Parathyroid adenoma (tissue), 2 donors: Measurements from ENCODE around the gene BUB1B.

Experiments
- H2AFZ ChIP-seq: fragments of 300-600 bp; sonication (generic); one replicate; pipeline ENCODE4 v1.7.0; 2017; ENCODE audit warnings: antibody characterized with exemption, mild to moderate bottlenecking
- H3K27ac ChIP-seq: fragments of 300-600 bp; sonication (generic); one replicate; pipeline ENCODE4 v1.7.0; 2017
- H3K27me3 ChIP-seq: fragments of 300-600 bp; sonication (generic); one replicate; pipeline ENCODE4 v1.7.0; 2017; ENCODE audit warnings: low read length; ENCODE audit not compliant: control insufficient read depth, insufficient read depth
- H3K36me3 ChIP-seq: fragments of 300-600 bp; sonication (generic); one replicate; pipeline ENCODE4 v1.7.0; 2017; ENCODE audit warnings: low read length; ENCODE audit not compliant: control insufficient read depth, insufficient read depth
- H3K4me1 ChIP-seq: fragments of 300-600 bp; sonication (generic); one replicate; pipeline ENCODE4 v1.7.0; 2017; ENCODE audit warnings: control low read depth
- H3K4me2 ChIP-seq: fragments of 300-600 bp; sonication (generic); one replicate; pipeline ENCODE4 v1.7.0; 2017; ENCODE audit warnings: low read length
- H3K4me3 ChIP-seq: fragments of 300-600 bp; sonication (generic); one replicate; pipeline ENCODE4 v1.7.0; 2017; ENCODE audit warnings: low read depth, low read length
- H3K79me2 ChIP-seq: fragments of 300-600 bp; sonication (generic); one replicate; pipeline ENCODE4 v1.7.0; 2017; ENCODE audit warnings: control low read depth
- H3K9ac ChIP-seq: fragments of 300-600 bp; sonication (generic); one replicate; pipeline ENCODE4 v1.7.0; 2017; ENCODE audit warnings: mild to moderate bottlenecking
- H3K9me3 ChIP-seq: fragments of 300-600 bp; sonication (generic); one replicate; pipeline ENCODE4 v1.7.0; 2017; ENCODE audit warnings: low read length; ENCODE audit not compliant: control insufficient read depth
- TF ChIP-seq, protein P1 (sequence below): fragments of 300-600 bp; sonication (generic); IDR thresholded peaks from one replicate; pipeline ENCODE4 v1.7.0; 2017; ENCODE audit warnings: antibody characterized with exemption, mild to moderate bottlenecking
- donor health status: primary hyperparathyroidism.

The BUB1B gene

DNA sequence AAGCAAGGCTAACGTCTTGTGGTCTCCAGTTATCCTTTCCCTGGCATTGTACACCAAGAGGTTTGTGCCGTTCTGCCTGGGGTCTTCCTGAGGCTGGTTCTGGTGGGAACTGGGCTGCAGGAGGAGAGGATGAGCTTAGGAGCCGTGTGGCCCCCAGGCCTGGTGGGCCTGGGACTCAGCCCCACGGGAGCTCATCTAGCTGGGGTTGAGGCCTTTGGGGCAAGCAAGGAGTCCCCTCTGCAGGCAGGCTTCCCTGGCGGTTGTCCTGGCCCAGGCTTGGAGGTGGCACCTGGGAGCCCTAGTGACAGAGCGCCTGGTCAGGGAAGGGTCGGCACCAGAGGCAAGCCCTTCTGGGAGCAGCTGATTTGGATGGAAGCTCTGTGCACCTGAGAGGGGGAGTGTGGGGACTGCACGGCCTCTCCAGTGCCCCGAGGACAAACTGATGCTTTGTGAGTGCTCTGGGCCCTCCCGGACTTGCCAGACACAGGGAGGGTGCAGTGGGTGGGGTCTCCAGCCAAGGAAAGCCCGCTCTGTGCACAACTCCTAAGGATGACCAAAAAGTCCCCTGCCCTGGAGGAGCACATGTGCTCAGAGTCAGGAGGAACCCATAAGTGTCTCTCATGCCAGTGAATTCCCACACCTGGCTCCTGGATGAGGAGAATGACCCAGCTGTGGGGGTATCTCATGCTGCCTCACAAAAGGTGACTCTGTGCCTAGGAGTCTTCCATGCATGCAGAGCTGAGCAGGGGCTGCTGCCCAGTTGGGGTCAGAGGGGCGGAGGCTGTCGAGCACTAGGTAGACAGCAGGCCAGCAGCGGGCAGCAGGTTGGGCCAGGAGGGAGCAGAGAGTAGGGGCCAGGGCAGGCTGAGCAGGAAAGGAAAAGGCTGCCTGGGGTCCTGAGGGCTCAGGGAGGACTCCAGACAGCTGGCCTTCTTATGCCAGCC, 80.7 kb downstream of the BUB1B start:
- TF ChIP-seq, protein P1, sequence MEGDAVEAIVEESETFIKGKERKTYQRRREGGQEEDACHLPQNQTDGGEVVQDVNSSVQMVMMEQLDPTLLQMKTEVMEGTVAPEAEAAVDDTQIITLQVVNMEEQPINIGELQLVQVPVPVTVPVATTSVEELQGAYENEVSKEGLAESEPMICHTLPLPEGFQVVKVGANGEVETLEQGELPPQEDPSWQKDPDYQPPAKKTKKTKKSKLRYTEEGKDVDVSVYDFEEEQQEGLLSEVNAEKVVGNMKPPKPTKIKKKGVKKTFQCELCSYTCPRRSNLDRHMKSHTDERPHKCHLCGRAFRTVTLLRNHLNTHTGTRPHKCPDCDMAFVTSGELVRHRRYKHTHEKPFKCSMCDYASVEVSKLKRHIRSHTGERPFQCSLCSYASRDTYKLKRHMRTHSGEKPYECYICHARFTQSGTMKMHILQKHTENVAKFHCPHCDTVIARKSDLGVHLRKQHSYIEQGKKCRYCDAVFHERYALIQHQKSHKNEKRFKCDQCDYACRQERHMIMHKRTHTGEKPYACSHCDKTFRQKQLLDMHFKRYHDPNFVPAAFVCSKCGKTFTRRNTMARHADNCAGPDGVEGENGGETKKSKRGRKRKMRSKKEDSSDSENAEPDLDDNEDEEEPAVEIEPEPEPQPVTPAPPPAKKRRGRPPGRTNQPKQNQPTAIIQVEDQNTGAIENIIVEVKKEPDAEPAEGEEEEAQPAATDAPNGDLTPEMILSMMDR, result no peak
- no peak overlapping the region for H3K9ac ChIP-seq
- no peaks in the 10 kb centered on the region for H3K79me2 ChIP-seq
- no peak overlapping the region for H3K4me2 ChIP-seq
- no peaks in the 10 kb centered on the region for H3K4me1 ChIP-seq
- H3K36me3 ChIP-seq, result no peaks in the 10 kb centered on the region
- no peak overlapping the region for H3K27ac ChIP-seq
- H2AFZ ChIP-seq, result no peak overlapping the region
- H3K27me3 ChIP-seq, result no peaks in the 10 kb centered on the region
- no peaks in the 10 kb centered on the region for H3K9me3 ChIP-seq
- H3K4me3 ChIP-seq, result no peak overlapping the region

GRCh38 chr15:40242213-40242599, 81.3 kb downstream of the BUB1B start:
- Histone ChIP-seq H3K79me2 (no peaks in the 10 kb centered on the region), H3K4me1 (no peaks in the 10 kb centered on the region), H3K4me2 (no peak overlapping the region), H2AFZ (no peak overlapping the region), H3K9ac (no peak overlapping the region), H3K36me3 (no peaks in the 10 kb centered on the region), H3K9me3 (no peaks in the 10 kb centered on the region), H3K27ac (no peak overlapping the region), H3K4me3 (no peak overlapping the region), H3K27me3 (no peaks in the 10 kb centered on the region)
- TF ChIP-seq, protein P1, result no peak

GRCh38 chr15:40242601-40243000, 81.7 kb downstream of the BUB1B start:
- Histone ChIP-seq H3K9me3 (no peaks in the 10 kb centered on the region), H3K9ac (no peak overlapping the region), H3K4me1 (no peaks in the 10 kb centered on the region), H2AFZ (no peak overlapping the region), H3K79me2 (no peaks in the 10 kb centered on the region), H3K4me3 (no peak overlapping the region), H3K27me3 (no peaks in the 10 kb centered on the region), H3K27ac (no peak overlapping the region), H3K4me2 (no peak overlapping the region), H3K36me3 (no peaks in the 10 kb centered on the region)
- TF ChIP-seq, protein P1, result no peak

DNA sequence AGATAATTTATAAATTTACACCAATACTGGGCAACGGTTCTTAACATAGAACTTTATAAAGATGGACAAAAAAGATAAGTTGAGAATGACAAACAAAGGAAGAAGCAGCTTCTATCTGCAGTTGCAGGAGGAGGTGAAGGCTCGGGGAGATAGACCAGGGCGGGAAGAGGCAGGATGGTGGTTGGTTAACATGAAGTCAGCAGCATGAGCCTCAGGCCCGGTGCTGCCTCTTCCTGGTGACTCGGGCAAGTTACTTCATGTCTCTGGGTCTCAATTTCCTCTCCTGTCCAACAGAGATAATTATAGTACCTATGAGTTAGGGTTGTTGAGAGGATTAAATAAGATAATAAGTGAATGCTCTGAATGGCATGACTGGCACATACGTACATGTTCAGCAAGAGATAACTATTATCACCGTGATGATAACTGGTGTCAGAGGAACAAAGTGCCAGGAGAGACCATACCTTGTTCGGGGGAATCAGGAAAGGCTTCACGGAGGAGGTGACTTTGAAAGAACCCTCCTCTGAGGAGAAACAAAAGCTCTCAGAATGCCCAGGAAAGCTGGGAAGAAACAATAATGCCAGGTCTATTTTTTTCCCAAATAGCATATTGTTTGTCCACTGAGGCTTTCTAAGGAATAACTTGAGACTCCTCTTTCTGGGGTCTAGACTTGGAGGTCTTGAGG, 82.4 kb downstream of the BUB1B start:
- TF ChIP-seq, protein P1, result no peak
- Histone ChIP-seq H3K79me2 (no peaks in the 10 kb centered on the region), H3K27me3 (no peaks in the 10 kb centered on the region), H3K27ac (no peak overlapping the region), H3K4me2 (no peak overlapping the region), H3K9me3 (no peaks in the 10 kb centered on the region), H2AFZ (no peak overlapping the region), H3K9ac (no peak overlapping the region), H3K4me3 (no peak overlapping the region), H3K36me3 (no peaks in the 10 kb centered on the region), H3K4me1 (no peaks in the 10 kb centered on the region)
